HG02759 (cell line): ENCODE measurements around the gene ZC2HC1C.
A peak's percentile ranks its signal among the peaks of the same experiment; 100 is the strongest.
"Not testable (repeated sequence)": the region's sequence is repeated elsewhere in the genome, so short reads cannot be mapped to it uniquely, and the experiment has no call there.

ENCODE experiments used
- ATAC-seq: cut with Tn5 transposase; IDR thresholded peaks from one replicate; pipeline ENCODE4 v1.9.1; 2021; ENCODE audit warnings: mild to moderate bottlenecking, moderate library complexity; ENCODE audit not compliant: unreplicated experiment

The ZC2HC1C gene

GRCh38 chr14:75053396-75054291 is 15.8 kb upstream of the ZC2HC1C start:
- ATAC-seq = no peak

- ATAC-seq = no peak
Measured at GRCh38 chr14:75054421-75054820, 15.0 kb upstream of the ZC2HC1C start.

- ATAC-seq = no peak
Measured at GRCh38 chr14:75059642-75060041, 9.8 kb upstream of the ZC2HC1C start.

- ATAC-seq = no peak
Measured at GRCh38 chr14:75060420-75060819, 9.0 kb upstream of the ZC2HC1C start.

GRCh38 chr14:75063013-75063412 is 6.4 kb upstream of the ZC2HC1C start:
- ATAC-seq = no peak

GRCh38 chr14:75063491-75064204 is 5.8 kb upstream of the ZC2HC1C start, which contains the start of gene ACYP1:
TSS of gene ACYP1 (minus strand) at chr14:75064024. CDS start at chr14:75063553, 471 bp downstream.
- ATAC-seq = peak; percentile 98

- peak; percentile 22 for ATAC-seq
Measured at GRCh38 chr14:75064205-75064567, 5.3 kb upstream of the ZC2HC1C start.

GRCh38 chr14:75066691-75067090 is 2.8 kb upstream of the ZC2HC1C start:
- ATAC-seq = no peak

GRCh38 chr14:75067212-75067611 is 2.2 kb upstream of the ZC2HC1C start:
- no peak for ATAC-seq

GRCh38 chr14:75067765-75068164 is 1.7 kb upstream of the ZC2HC1C start:
- not testable (repeated sequence) for ATAC-seq

- ATAC-seq = no peak
Measured at GRCh38 chr14:75068294-75069120, 934 bp upstream of the ZC2HC1C start.

GRCh38 chr14:75069811-75070145 is 337 bp downstream of the ZC2HC1C start:
- no peak for ATAC-seq

- no peak for ATAC-seq
Measured at GRCh38 chr14:75070383-75070782, 942 bp downstream of the ZC2HC1C start.

- ATAC-seq = no peak
Measured at GRCh38 chr14:75077794-75078193, 8.4 kb downstream of the ZC2HC1C start.

- no peak for ATAC-seq
Measured at GRCh38 chr14:75079521-75079920, 10.1 kb downstream of the ZC2HC1C start.

GRCh38 chr14:75081660-75082229 is 12.3 kb downstream of the ZC2HC1C start:
- no peak for ATAC-seq

GRCh38 chr14:75083271-75083670 is 13.8 kb downstream of the ZC2HC1C start:
- ATAC-seq = no peak

GRCh38 chr14:75084513-75084912 is 15.1 kb downstream of the ZC2HC1C start:
- ATAC-seq = no peak

GRCh38 chr14:75088153-75088552 is 18.7 kb downstream of the ZC2HC1C start:
- ATAC-seq = no peak

- ATAC-seq = no peak
Measured at GRCh38 chr14:75088566-75089373, 19.3 kb downstream of the ZC2HC1C start.
